Measurements from ENCODE around the gene NRXN3. TPM values are rescaled to one million over a fixed set of nuclear protein-coding genes. Genes with fewer than 3 reads are reported as not detected.

The NRXN3 gene
- total and polyA plus RNA-seq, 7 donors, result 0.06 to 0.74 (median 0.15) TPM

DNA sequence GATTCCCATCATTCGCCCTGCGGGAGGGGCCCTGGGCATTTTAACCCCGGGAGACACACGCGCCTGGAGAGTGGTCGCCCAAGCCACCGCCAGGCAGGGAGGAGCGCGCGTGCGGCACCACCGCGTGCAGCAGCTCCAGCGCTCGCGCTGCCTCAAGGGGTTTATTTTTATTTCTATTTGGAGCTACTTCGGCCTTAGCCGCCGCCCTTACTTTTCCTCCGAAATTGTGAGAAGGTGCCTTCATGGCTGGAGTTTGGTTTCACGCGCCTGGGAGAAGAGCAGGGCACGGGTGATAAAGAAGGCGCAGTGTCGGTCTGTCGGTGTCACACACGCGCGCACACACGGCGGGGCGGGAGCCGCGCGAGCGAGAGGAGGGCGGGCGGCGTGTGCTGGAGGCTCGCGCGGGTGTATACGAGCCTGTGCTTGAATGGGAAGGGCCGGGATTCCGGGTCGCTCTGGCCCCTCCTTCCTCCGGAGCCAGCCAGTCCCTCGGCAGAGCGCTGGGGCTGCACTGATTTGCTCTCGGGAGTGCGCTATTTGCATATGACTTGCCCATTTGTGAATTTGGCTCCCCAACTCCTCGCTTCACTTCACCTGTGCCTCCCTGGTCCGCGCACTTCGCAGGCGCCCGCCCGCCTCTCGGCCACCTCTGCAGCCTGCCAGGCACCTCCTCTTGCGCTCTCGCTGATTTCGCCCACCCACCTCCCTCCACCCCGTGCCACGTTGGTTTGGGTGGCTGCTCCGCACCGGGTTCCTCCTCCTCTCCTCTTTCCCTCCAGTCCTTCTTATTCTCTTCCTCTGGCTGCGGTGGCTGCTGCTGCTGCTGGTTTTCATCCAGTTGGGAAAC, 1108.8 kb downstream of the NRXN3 start:
- Histone ChIP-seq H3K36me3 (ENCODE audit: insufficient read depth in 1 of 2, low read depth in 1 of 2) (no peaks in the 10 kb centered on the region), H3K4me1 (no peaks in the 10 kb centered on the region), H3K9me3 (no peaks in the 10 kb centered on the region), H3K27me3 (ENCODE audit: insufficient read depth in 3 of 3, low read length in 2 of 3) (peaks cover 6 to 42% (median 8%) of the 10 kb centered on the region in 3 donors), H3K27ac (no peak overlapping the region), H3K4me3 (peak overlapping the region; percentile 69)
- peak; percentile 47 to 82 for DNase-seq
- intact Hi-C loops (cut with DNase I), result loop anchor here in 1 of 2 donors (5.0 kb wide), 1 partner anchor 138 kb away; no protein-coding TSS in a partner anchor
- ATAC-seq, result peak; percentile 96 to 100 (median 98)
- TF ChIP-seq, protein P1, sequence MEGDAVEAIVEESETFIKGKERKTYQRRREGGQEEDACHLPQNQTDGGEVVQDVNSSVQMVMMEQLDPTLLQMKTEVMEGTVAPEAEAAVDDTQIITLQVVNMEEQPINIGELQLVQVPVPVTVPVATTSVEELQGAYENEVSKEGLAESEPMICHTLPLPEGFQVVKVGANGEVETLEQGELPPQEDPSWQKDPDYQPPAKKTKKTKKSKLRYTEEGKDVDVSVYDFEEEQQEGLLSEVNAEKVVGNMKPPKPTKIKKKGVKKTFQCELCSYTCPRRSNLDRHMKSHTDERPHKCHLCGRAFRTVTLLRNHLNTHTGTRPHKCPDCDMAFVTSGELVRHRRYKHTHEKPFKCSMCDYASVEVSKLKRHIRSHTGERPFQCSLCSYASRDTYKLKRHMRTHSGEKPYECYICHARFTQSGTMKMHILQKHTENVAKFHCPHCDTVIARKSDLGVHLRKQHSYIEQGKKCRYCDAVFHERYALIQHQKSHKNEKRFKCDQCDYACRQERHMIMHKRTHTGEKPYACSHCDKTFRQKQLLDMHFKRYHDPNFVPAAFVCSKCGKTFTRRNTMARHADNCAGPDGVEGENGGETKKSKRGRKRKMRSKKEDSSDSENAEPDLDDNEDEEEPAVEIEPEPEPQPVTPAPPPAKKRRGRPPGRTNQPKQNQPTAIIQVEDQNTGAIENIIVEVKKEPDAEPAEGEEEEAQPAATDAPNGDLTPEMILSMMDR (IDR thresholded peaks at IDR 0.05), result no peak
- WGBS, 3 donors, result 0 to 1% (median 1%) methylated on average over 57 to 67 of the region's 67 CpGs

DNA sequence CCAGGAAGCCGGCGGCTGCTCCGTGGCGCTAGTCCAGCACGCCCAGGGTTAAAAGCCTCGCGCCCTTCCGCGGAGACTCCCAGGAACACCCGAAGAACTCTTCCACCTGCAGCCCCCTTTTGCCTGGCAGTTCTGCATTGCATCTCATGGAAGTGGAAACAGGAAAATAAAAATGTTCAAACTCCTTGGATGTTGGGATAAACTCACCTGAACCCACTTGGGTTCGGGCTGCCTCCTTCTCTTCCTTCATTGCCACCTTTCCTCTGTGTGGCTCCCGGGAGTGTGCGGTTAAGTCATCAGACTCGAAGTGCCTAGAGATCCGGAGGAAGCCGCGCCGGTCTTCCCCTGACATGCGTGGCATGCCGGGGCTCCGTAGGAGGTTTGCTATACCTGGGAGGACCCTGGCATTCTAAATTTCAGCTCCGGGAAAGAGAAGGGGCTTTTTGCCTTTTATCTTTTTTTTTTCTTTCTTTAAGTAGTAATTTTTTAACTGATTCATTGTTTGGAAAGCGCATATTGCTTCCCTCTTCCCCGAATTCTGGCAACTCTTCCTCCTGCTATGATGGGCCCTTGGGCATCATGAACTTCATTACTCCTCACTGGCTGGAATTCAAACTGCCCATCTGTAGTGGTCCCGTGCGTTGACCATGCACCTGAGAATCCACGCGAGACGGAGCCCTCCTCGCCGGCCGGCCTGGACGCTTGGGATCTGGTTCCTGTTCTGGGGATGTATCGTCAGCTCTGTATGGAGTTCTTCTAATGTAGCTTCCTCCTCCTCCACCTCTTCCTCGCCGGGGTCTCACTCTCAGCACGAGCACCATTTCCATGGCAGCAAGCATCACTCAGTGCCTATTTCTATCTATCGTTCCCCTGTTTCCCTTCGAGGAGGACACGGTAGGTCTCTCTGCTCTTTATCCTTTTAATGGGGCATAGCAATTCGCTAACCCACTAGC, 1109.7 kb downstream of the NRXN3 start:
- 3 to 5% (median 3%) methylated on average over 41 of the region's 41 CpGs for WGBS, 3 donors
- H3K27me3 ChIP-seq (ENCODE audit: insufficient read depth in 3 of 3, low read length in 2 of 3), result peaks cover 6 to 42% (median 8%) of the 10 kb centered on the region in 3 donors
- intact Hi-C loops (cut with DNase I), result loop anchor here in 1 of 2 donors (5.0 kb wide), 1 partner anchor 137 kb away; no protein-coding TSS in a partner anchor
- no peaks in the 10 kb centered on the region for H3K9me3 ChIP-seq
- no peaks in the 10 kb centered on the region for H3K4me1 ChIP-seq
- no peaks in the 10 kb centered on the region for H3K36me3 ChIP-seq (ENCODE audit: insufficient read depth in 1 of 2, low read depth in 1 of 2)
- ATAC-seq (no peak), DNase-seq (no peak)
- H3K4me3 ChIP-seq, result peak overlapping the region; percentile 69
- no peak overlapping the region for H3K27ac ChIP-seq
- TF ChIP-seq, protein P1 (IDR thresholded peaks at IDR 0.05), result no peak

DNA sequence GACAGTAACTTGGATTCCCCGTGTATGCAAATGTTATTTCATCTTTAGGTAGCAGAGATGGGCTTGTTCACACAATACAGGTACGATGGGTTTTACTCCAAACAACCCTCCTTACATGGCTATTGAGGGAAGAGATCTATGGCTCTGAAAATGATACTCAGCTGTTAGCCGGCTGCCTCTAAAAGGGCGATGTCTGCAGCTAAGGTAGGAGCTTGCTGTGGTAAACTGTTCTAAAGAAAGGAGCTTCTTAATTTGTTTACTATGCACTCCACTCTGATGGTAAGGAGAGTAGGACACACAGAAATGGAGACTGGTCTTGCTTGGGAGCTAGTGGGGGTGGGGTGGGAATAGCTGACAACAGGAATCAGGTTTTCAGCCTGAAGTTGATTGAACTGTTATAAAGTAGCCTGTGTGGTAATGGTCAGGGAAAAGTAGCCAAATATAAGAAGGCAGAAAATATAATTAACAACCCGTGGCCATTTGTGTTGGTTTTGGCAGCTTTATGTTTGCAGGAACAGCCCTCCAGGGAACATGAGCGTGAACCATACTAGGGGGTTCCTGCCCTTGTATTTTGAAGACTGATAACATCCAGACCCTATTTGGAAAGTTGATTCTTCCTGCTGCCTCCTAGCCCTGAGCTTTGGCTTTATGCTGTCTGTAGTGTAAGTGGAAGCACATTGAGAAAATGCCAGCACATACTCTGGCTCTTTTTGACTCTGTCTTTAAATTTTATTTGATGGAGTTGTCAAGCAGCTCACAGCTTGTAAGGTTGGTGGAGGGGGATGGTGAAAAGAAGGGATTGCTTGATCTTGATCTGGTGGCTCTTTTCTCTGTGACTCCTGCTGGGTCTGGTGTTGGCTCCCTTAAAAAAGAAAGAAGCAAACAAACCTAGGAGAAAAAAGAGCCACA, 1111.3 kb downstream of the NRXN3 start:
- intact Hi-C loops (cut with DNase I), result no loop called here
- TF ChIP-seq, protein P1 (IDR thresholded peaks at IDR 0.05), result no peak
- DNase-seq (no peak), ATAC-seq (no peak)
- no peak overlapping the region for H3K27ac ChIP-seq
- H3K27me3 ChIP-seq (ENCODE audit: insufficient read depth in 3 of 3, low read length in 2 of 3), result peaks cover 6 to 42% (median 8%) of the 10 kb centered on the region in 3 donors
- 13 to 15% (median 14%) methylated on average over 6 of the region's 6 CpGs for WGBS, 3 donors
- no peak overlapping the region for H3K4me3 ChIP-seq
- no peaks in the 10 kb centered on the region for H3K36me3 ChIP-seq (ENCODE audit: insufficient read depth in 1 of 2, low read depth in 1 of 2)
- H3K9me3 ChIP-seq, result no peaks in the 10 kb centered on the region
- H3K4me1 ChIP-seq, result no peaks in the 10 kb centered on the region

DNA sequence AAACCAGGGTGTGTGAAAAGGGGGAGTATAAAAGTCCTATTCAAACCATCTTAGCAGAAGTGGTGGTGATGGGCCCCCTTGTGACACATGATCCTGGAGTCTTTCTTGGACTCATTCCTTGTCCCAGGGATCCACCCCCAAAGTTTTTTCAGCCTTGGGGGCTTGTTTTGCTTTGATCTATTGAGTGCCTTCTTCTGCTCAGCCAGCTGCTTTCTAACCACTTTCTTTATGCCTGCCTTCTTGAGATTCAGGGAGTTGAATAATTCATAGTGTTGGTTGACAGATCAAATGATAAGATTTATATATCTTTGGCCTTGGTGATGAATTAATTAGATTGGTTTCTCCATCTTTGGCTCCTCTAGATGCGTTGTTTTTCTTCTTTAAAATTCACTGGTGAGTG, 1114.4 kb downstream of the NRXN3 start:
- no peaks in the 10 kb centered on the region for H3K36me3 ChIP-seq (ENCODE audit: insufficient read depth in 1 of 2, low read depth in 1 of 2)
- ATAC-seq (no peak), DNase-seq (no peak)
- peaks cover 2 to 32% (median 7%) of the 10 kb centered on the region in 3 donors for H3K27me3 ChIP-seq (ENCODE audit: insufficient read depth in 3 of 3, low read length in 2 of 3)
- no peaks in the 10 kb centered on the region for H3K9me3 ChIP-seq
- intact Hi-C loops (cut with DNase I), result no loop called here
- TF ChIP-seq, protein P1 (IDR thresholded peaks at IDR 0.05), result no peak
- H3K4me1 ChIP-seq, result no peaks in the 10 kb centered on the region
- WGBS, 3 donors, result 85 to 100% (median 94%) methylated on average over 1 of the region's 1 CpG
- H3K4me3 ChIP-seq, result no peak overlapping the region
- no peak overlapping the region for H3K27ac ChIP-seq

Measured in psoas muscle (tissue), 8 donors.